Kidney (tissue), 14 donors: ENCODE measurements around the gene RBM47. TPM values are rescaled to one million over a fixed set of nuclear protein-coding genes. Genes with fewer than 3 reads are reported as not detected.
A peak's percentile ranks its signal among the peaks of the same experiment; 100 is the strongest.

ENCODE experiments used
- DNase-seq, 5 donors: peaks; one replicate each; pipeline ENCODE4 v3.0.0-alpha.2; 2013 to 2020
- FAIRE-seq: peaks from 2 replicates; lab custom pipeline; 2012; peaks lifted over from hg19 to GRCh38; lab: Jason Lieb, UNC
- H3K27ac ChIP-seq, 2 donors: one replicate each; pipeline ENCODE4 v1.7.0; 2013; ENCODE audit warnings: low read depth in 2 of 2, low read length in 2 of 2, inconsistent platforms in 1 of 2
- H3K27me3 ChIP-seq: one replicate; pipeline ENCODE4 v1.7.1; 2013; ENCODE audit warnings: low read length, inconsistent platforms; ENCODE audit not compliant: control insufficient read depth, insufficient read depth
- H3K36me3 ChIP-seq, 3 donors: one replicate each; pipeline versions ENCODE4 v1.7.0 to v1.7.1; 2013; ENCODE audit warnings: low read length in 3 of 3, control low read depth in 1 of 3, inconsistent platforms in 1 of 3; ENCODE audit not compliant: insufficient read depth in 3 of 3, control insufficient read depth in 2 of 3
- H3K4me1 ChIP-seq, 3 donors: one replicate each; pipeline versions ENCODE4 v1.7.0 to v1.7.1; 2013; ENCODE audit warnings: low read length in 3 of 3, inconsistent platforms in 1 of 3, low read depth in 1 of 3; ENCODE audit not compliant: control insufficient read depth in 2 of 3, insufficient read depth in 2 of 3
- H3K4me3 ChIP-seq, 3 donors: one replicate each; pipeline versions ENCODE4 v1.7.0 to v1.8.1; 2013; ENCODE audit warnings: low read length in 3 of 3, control low read depth in 1 of 3, inconsistent platforms in 1 of 3
- H3K9ac ChIP-seq, 3 donors: one replicate each; pipeline versions ENCODE4 v1.7.0 to v1.7.1; 2013; ENCODE audit warnings: low read length in 3 of 3, control low read depth in 1 of 3, inconsistent platforms in 1 of 3
- H3K9me3 ChIP-seq, 3 donors: one replicate each; pipeline versions ENCODE4 v1.7.0 to v1.7.1; 2013; ENCODE audit warnings: low read length in 3 of 3, control low read depth in 1 of 3, inconsistent platforms in 1 of 3; ENCODE audit not compliant: control insufficient read depth in 2 of 3, insufficient read depth in 1 of 3
- intact Hi-C: fragments of 100-400 bp; cut with DNase I; formaldehyde crosslinking; loops from one replicate; pipeline ENCODE4 v1.11.1; 2022
- polyA plus RNA-seq: library from polyadenylated mRNA; stranded (reverse); fragments of 350-450 nt; fragmentation: Illumina TruSeq; extraction: RNeasy Lipid Tissue Mini Kit (QIAGEN cat#74804); gene quantifications from one replicate; pipeline ENCODE4 v1.2.3, GENCODE V29; 2014; ENCODE audit warnings: low read depth, low replicate concordance; ENCODE audit not compliant: insufficient read depth
- total RNA-seq: library from RNA; stranded (reverse); fragmentation: NEBNext Ultra II Directional; extraction: Animal tissue kit (Norgen Biotek cat#: 25700); gene quantifications from one replicate; pipeline ENCODE4 v1.2.1, GENCODE V29; 2021
- TF ChIP-seq, protein P1 (sequence below): IDR thresholded peaks from 3 replicates; pipeline ENCODE4 v1.5.1; 2012; ENCODE audit warnings: mild to moderate bottlenecking, moderate library complexity, borderline replicate concordance; ENCODE audit not compliant: insufficient read depth; ENCODE audit errors: extremely low read depth
- donor health status: control.
- donor health status: control.
- donor health status: control.
- donor health status: control.
- donor health status: control.
- donor health status: DM: yes; HTN: yes; CAD: no.
- donor health status: Normal renal cell carcinoma (clear cell type).

The RBM47 gene
- total and polyA plus RNA-seq, 2 donors from 2014 or later: 61.5 to 124 TPM

DNA sequence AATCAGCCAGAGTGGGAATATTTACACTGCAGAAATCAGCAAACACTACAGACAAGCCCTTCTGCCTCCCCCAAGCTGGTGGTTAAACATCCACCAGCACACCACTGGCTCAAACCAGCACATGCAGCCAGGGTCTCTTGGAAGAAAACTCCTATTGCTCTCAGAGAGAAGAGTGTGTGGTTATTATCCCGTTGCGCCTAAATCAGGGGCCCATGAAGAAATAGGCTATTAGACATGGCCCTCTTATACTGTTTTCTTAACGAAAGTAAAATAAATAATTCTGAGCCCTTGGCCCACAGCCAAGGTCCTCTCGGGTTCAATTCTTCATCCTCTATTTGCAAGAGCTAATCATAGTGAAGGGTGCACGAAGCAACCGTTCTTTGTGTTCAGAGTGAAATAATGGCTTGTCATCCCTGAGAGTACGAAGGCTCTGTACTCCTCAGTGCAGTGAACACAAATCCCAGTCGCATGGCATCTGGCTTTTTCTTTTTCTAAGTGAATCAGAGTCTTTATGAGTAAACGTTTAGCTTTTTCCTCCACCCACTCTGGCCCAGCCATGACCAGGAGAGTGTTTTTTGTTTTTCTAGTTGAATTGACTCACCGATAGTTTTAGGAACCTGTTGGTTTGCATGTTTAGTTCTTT is 33.4 kb upstream of the RBM47 start:
- Histone ChIP-seq H3K36me3 (no peaks in the 10 kb centered on the region), H3K9ac (peak overlapping the region in 1 of 3 donors; percentile 3), H3K4me1 (peaks cover 0 to 5% (median 2%) of the 10 kb centered on the region in 3 donors), H3K4me3 (peak overlapping the region in 1 of 3 donors; percentile 31), H3K27me3 (no peaks in the 10 kb centered on the region), H3K27ac (peak overlapping the region; percentile 47 to 84), H3K9me3 (no peaks in the 10 kb centered on the region)
- intact Hi-C loops: no loop called here
- DNase-seq (peak in 3 of 5 donors; percentile 38 to 67 (median 57)), FAIRE-seq (no peak)
- TF ChIP-seq, protein P1, sequence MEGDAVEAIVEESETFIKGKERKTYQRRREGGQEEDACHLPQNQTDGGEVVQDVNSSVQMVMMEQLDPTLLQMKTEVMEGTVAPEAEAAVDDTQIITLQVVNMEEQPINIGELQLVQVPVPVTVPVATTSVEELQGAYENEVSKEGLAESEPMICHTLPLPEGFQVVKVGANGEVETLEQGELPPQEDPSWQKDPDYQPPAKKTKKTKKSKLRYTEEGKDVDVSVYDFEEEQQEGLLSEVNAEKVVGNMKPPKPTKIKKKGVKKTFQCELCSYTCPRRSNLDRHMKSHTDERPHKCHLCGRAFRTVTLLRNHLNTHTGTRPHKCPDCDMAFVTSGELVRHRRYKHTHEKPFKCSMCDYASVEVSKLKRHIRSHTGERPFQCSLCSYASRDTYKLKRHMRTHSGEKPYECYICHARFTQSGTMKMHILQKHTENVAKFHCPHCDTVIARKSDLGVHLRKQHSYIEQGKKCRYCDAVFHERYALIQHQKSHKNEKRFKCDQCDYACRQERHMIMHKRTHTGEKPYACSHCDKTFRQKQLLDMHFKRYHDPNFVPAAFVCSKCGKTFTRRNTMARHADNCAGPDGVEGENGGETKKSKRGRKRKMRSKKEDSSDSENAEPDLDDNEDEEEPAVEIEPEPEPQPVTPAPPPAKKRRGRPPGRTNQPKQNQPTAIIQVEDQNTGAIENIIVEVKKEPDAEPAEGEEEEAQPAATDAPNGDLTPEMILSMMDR: no peak

DNA sequence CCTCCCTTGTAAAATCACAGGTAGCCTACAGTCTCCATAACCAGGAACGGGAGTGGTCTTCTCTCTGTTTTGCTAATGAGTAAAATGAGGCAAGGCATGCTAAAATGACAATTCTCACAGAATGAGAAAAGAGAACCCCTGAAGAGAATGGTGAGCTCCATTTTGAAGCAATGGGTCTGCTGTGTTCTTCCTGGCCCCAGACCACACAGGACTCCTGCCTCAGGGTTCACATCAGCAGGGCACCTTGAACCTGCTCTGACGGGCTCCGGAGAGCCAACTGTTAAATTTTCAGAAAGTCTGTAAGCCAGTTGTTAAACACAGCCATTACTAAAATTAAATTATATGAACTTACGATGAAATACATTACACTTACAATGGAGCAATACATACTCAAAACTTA is 32.1 kb upstream of the RBM47 start:
- Histone ChIP-seq H3K27me3 (no peaks in the 10 kb centered on the region), H3K4me3 (no peak overlapping the region), H3K9ac (no peak overlapping the region), H3K27ac (no peak overlapping the region), H3K36me3 (no peaks in the 10 kb centered on the region), H3K9me3 (no peaks in the 10 kb centered on the region), H3K4me1 (peaks cover 0 to 5% (median 2%) of the 10 kb centered on the region in 3 donors)
- FAIRE-seq: no peak
- intact Hi-C loops: no loop called here
- no peak for DNase-seq
- TF ChIP-seq, protein P1: no peak

DNA sequence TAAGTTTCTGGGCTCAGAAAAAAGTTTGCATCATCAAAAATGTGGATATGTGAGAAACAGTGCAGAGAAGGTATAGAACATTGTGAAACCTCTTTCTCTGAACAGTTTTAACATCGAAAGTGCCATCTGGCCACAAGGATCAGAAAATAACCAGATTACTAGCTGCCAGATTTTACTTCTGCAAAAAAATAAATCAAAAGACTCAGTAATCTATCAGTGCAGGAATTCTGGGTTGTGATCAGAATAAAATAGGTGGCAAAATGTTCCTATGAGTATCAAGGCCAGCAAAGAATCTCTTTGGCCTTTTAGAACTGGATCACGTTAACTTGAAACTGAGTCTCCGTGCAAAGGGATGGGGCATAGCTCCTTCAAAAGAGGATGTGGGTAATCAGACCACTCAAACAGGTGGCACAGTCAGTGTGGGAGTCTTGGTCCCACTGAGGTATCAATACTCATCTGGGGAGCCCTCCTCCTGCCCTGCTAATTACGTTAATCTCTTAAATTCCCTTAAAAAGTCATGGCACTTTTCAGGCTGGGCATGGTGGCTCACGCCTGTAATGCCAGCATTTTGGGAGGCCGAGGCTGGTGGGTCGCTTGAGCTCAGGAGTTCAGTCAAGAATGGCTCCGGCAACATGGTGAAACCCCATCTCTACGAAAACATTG is 26.7 kb upstream of the RBM47 start:
- no peak overlapping the region for H3K9ac ChIP-seq
- H3K36me3 ChIP-seq: no peaks in the 10 kb centered on the region
- DNase-seq (no peak), FAIRE-seq (no peak)
- intact Hi-C loops: no loop called here
- H3K27ac ChIP-seq: no peak overlapping the region
- H3K9me3 ChIP-seq: no peaks in the 10 kb centered on the region
- TF ChIP-seq, protein P1: no peak
- no peaks in the 10 kb centered on the region for H3K27me3 ChIP-seq
- no peak overlapping the region for H3K4me3 ChIP-seq
- no peaks in the 10 kb centered on the region for H3K4me1 ChIP-seq
